Heart right ventricle (tissue), 16 donors: Measurements from ENCODE around the gene IL1RL2. TPM values are rescaled to one million over a fixed set of nuclear protein-coding genes. Genes with fewer than 3 reads are reported as not detected.
A peak's percentile ranks its signal among the peaks of the same experiment; 100 is the strongest.

ENCODE experiments used
- ATAC-seq, 8 donors: fragments of 200-7000 bp; cut with Tn5 transposase; one replicate each; pipeline ENCODE4 v1.9.1; 2020; ENCODE audit warnings: mild to moderate bottlenecking in 8 of 8, moderate library complexity in 8 of 8, moderate number of reproducible peaks in 1 of 8
- DNase-seq, 2 donors: peaks; one replicate each; pipeline ENCODE4 v3.0.0-alpha.2; 2020
- H3K27ac ChIP-seq, 10 donors: fragments of 200-600 bp; sonication (generic) in 2 of 10; one replicate each; pipeline versions ENCODE4 v1.5.0 to v1.8.0; 2020 to 2022; ENCODE audit warnings: mild to moderate bottlenecking in 3 of 10
- H3K27me3 ChIP-seq, 7 donors: fragments of 200-600 bp; one replicate each; pipeline ENCODE4 v1.8.0; 2021 to 2022; ENCODE audit warnings: mild to moderate bottlenecking in 2 of 7
- H3K36me3 ChIP-seq, 9 donors: fragments of 200-600 bp; sonication (generic) in 1 of 9; one replicate each; pipeline versions ENCODE4 v1.5.0 to v1.8.0; 2020 to 2022; ENCODE audit warnings: mild to moderate bottlenecking in 2 of 9
- H3K4me1 ChIP-seq, 9 donors: fragments of 200-600 bp; sonication (generic) in 1 of 9; one replicate each; pipeline versions ENCODE4 v1.5.0 to v1.8.0; 2020 to 2022; ENCODE audit warnings: mild to moderate bottlenecking in 4 of 9
- H3K4me3 ChIP-seq, 10 donors: fragments of 200-600 bp; sonication (generic) in 2 of 10; one replicate each; pipeline versions ENCODE4 v1.5.0 to v1.8.0; 2020 to 2022; ENCODE audit warnings: mild to moderate bottlenecking in 7 of 10, moderate library complexity in 2 of 10
- H3K9me3 ChIP-seq, 11 donors: fragments of 200-600 bp in 10 of 11; sonication (generic) in 2 of 11; one replicate each; pipeline versions ENCODE4 v1.5.0 to v1.8.0; 2013 to 2022; ENCODE audit warnings: mild to moderate bottlenecking in 2 of 11, control low read depth in 1 of 11, moderate library complexity in 1 of 11
- CTCF ChIP-seq, 9 donors: fragments of 200-600 bp; sonication (generic) in 2 of 9; IDR thresholded peaks; one replicate each; pipeline versions ENCODE4 v1.5.0 to v1.8.0; 2021 to 2022; ENCODE audit warnings: antibody characterized with exemption in 9 of 9, mild to moderate bottlenecking in 5 of 9, moderate library complexity in 1 of 9
- WGBS, 2 donors: extraction: QIAGEN DNeasy Blood & Tissue Kit; methylation state at CpG; one replicate each; pipeline ENCODE4 v1.1.7; 2013; ENCODE audit warnings: inconsistent platforms in 1 of 2; 5-methylcytosine and 5-hydroxymethylcytosine counted together
- intact Hi-C, 10 donors: fragments of 100-400 bp; cut with DNase I; formaldehyde crosslinking; loops; one replicate each; pipeline versions ENCODE4 v1.11.1 to v1.14.2; 2022
- polyA plus RNA-seq, 2 donors: library from polyadenylated mRNA; stranded (reverse); fragments of 200-250 nt; gene quantifications; one replicate each; pipeline ENCODE4 v1.2.3, GENCODE V29; 2013
- total RNA-seq, 10 donors: library from RNA; stranded (reverse); fragmentation: NEBNext Ultra II Directional in 3 of 10; extraction: Animal tissue kit (Norgen Biotek cat#: 25700) in 3 of 10; gene quantifications; one replicate each; pipeline versions ENCODE4 v1.2.1 to v1.2.4, GENCODE V29; 2021 to 2023
- donor health status: Arrhythmogenic right ventricular cardiomyopathy.
- donor health status: ischemic (EF 13 %, LVEDD 7.1; RV severe dilation, severe dysfunction).
- donor health status: healthy with polysubstance abuse.
- donor health status: DM: no; HTN: yes; CAD: no.
- donor health status: DM: no; HTN: no; CAD: no.
- donor health status: ischemic (EF 25% LVEDD 6.9; RV normal size, moderate dysfunction).
- donor health status: ischemic (EF 25% LVEDD 5.7; RV mildly dilated, moderate dysfunction).
- donor health status: healthy.
- donor health status: DM: yes; HTN: yes; CAD: no.
- donor health status: Ischemic cardiomyopathy.
- donor health status: ischemic (EF 35%, LVEDD 5.7; RV mildly dilated, moderate dysfunction).
- donor health status: nonischemic (EF 11% LVEDD 7.7; RV severe dilation, severe dysfunction).
- donor health status: DM: yes; HTN: yes; CAD: no.
- donor health status: PGD.
- donor health status: ischemic (EF 29% LVEDD 5.4; RV normal size, mild dysfunction).
- donor health status: nonischemic (EF 23%, LVEDD 6.1; RV moderate dilation, normal function).

Gene IL1RL2
- total and polyA plus RNA-seq, 12 donors: 0.11 to 0.92 (median 0.29) TPM; not detected in 5

DNA sequence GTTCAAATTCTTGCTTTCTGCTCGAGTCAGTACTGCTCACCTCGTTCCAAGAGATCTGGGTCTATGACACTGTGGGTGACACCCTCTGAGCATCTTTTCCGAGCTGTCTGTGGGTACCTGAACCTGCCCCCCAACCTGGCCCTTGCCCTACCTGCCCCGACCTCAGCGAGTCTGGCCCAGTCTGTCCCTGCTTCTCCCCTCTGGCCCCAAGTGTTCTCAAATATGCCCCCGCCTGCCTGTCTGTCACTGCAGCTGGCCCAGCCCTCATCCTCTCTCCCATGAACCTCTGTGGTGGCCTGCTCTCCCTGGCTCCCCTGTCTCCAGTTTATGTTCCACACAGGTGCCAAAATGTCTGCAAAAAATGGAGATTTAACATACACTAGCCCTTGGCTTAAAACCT is 32.5 kb upstream of the IL1RL2 start:
- Histone ChIP-seq H3K27ac (no peak overlapping the region), H3K27me3 (no peaks in the 10 kb centered on the region), H3K4me3 (no peak overlapping the region), H3K4me1 (peaks cover 4 to 41% (median 23%) of the 10 kb centered on the region in 9 donors), H3K36me3 (peaks cover 0 to 75% (median 7%) of the 10 kb centered on the region in 9 donors), H3K9me3 (peaks cover 0 to 5% (median 0%) of the 10 kb centered on the region in 11 donors)
- WGBS, 2 donors: 93 to 97% methylated on average over 6 of the region's 6 CpGs
- no peak for DNase-seq
- no peak for TF ChIP-seq CTCF (IDR thresholded peaks at IDR 0.05)
- intact Hi-C loops: no loop called here
- no peak for ATAC-seq

GRCh38 chr2:102154946-102155702 is 31.7 kb upstream of the IL1RL2 start:
- H3K9me3 ChIP-seq: peaks cover 0 to 6% (median 0%) of the 10 kb centered on the region in 11 donors
- ATAC-seq (peak in 1 of 8 donors; percentile 10), DNase-seq (no peak)
- H3K27me3 ChIP-seq: no peaks in the 10 kb centered on the region
- no peak overlapping the region for H3K4me3 ChIP-seq
- peaks cover 0 to 34% (median 16%) of the 10 kb centered on the region in 9 donors for H3K4me1 ChIP-seq
- 71 to 86% methylated on average over 7 of the region's 7 CpGs for WGBS, 2 donors
- H3K27ac ChIP-seq: peak overlapping the region in 2 of 10 donors; percentile 34 to 57
- H3K36me3 ChIP-seq: peaks cover 0 to 79% (median 7%) of the 10 kb centered on the region in 9 donors
- intact Hi-C loops: no loop called here
- TF ChIP-seq CTCF (IDR thresholded peaks at IDR 0.05): no peak

DNA sequence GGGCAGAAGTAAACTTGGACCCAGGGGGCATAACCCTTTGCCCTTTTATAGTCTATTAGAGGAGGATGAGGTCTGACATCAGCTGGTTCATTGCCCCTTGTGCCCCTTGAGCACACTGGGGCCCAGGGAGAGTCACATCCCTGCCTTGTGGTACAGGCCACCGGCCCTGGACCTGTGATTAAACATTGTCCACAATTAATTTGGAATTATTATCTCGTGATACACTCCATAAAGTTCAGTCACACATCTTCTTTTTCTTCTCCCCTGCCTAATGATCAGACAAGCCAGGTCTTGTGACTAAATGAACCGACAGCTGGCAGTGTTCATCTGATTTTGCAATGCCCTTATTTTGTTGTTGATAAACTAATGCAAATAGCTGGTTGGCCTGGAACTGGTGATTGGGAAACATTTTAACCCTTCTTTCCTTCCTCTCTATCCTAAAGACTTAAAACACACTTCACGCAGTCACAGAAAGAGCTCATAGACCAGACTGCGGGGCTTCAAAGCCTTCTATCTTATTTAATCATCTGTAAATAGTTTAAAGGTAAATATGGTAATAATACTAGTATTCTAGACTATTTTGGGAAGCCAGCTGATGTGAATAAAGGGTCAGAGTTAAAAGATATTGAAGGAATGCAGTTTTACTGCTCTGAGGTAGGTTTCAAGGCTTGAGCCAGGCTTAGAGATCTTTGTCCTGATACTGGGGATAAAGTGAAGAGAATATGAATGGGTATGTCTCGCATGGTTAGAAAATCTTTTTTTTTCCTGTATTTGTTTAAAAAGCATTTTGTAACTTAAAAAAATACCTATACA is 30.9 kb upstream of the IL1RL2 start:
- peaks cover 0 to 28% (median 12%) of the 10 kb centered on the region in 9 donors for H3K4me1 ChIP-seq
- TF ChIP-seq CTCF (IDR thresholded peaks at IDR 0.05): no peak
- H3K9me3 ChIP-seq: peaks cover 0 to 6% (median 0%) of the 10 kb centered on the region in 11 donors
- DNase-seq (no peak), ATAC-seq (peak in 2 of 8 donors; percentile 27 to 44)
- WGBS, 2 donors: 76 to 84% methylated on average over 6 of the region's 6 CpGs
- H3K27ac ChIP-seq: peak overlapping the region in 2 of 10 donors; percentile 34 to 57
- peaks cover 0 to 81% (median 7%) of the 10 kb centered on the region in 9 donors for H3K36me3 ChIP-seq
- H3K27me3 ChIP-seq: no peaks in the 10 kb centered on the region
- H3K4me3 ChIP-seq: no peak overlapping the region
- intact Hi-C loops: no loop called here

DNA sequence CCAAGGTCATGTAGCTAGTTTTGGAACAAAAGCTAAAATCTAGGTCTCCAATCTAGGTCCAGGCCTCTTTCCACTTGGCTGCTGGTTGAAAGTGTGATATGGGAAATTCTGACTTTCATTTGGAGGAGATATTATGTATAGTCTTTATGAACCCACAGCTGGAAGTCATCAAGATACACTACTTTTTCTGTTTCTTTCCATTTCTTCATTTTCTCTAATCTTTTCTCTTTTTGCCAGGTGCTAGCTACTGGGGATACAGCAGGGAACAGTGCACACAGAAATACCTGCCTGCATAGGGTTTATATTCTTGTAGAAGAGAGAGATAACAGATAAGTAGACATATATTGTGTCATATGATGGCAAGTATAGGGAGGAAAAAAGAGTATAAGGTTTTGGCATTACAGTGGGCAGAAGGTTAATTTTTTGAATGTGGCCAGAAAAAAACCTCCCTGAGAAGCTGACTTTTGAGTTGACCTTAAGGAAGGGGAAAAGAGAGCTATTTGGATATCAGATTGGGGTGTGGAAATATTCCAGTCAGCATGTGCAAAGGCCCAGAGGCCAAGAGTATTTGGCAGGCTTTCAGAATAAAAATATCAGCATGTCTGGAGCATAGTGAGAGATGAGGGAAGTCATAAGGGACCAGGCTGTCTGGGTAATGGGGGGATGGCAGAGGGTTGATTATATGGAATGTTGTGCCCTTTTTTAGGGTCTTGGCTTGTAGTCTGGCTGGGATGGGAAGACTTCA is 28.6 kb upstream of the IL1RL2 start:
- peak overlapping the region in 1 of 10 donors; percentile 0 for H3K27ac ChIP-seq
- no peaks in the 10 kb centered on the region for H3K27me3 ChIP-seq
- ATAC-seq: no peak
- H3K4me3 ChIP-seq: no peak overlapping the region
- peaks cover 0 to 28% (median 11%) of the 10 kb centered on the region in 9 donors for H3K4me1 ChIP-seq
- intact Hi-C loops: no loop called here
- H3K9me3 ChIP-seq: peaks cover 0 to 6% (median 0%) of the 10 kb centered on the region in 11 donors
- H3K36me3 ChIP-seq: peaks cover 0 to 81% (median 7%) of the 10 kb centered on the region in 9 donors
- no peak for DNase-seq
- TF ChIP-seq CTCF (IDR thresholded peaks at IDR 0.05): no peak
